Aorta (tissue), 5 donors: ENCODE results near the gene SPINK4. TPM values are rescaled to one million over a fixed set of nuclear protein-coding genes. Genes with fewer than 3 reads are reported as not detected.

Source experiments
- ATAC-seq: fragments of 200-7000 bp; cut with Tn5 transposase; one replicate; pipeline ENCODE4 v1.9.1; 2022; ENCODE audit warnings: moderate library complexity; ENCODE audit not compliant: low FRiP score
- DNase-seq, 2 donors: peaks; one replicate each; pipeline ENCODE4 v3.0.0-alpha.2; 2020
- H3K27ac ChIP-seq, 2 donors: one replicate each; pipeline ENCODE4 v1.5.1; 2013; ENCODE audit warnings: low read length in 2 of 2, mild to moderate bottlenecking in 2 of 2, moderate library complexity in 2 of 2, control low read depth in 1 of 2, inconsistent platforms in 1 of 2, low read depth in 1 of 2
- H3K27me3 ChIP-seq, 2 donors: one replicate each; pipeline ENCODE4 v1.6.1; 2013; ENCODE audit warnings: control low read depth in 1 of 2, low read length in 1 of 2, mild to moderate bottlenecking in 1 of 2, moderate library complexity in 1 of 2; ENCODE audit not compliant: insufficient read depth in 2 of 2, control insufficient read depth in 1 of 2
- H3K36me3 ChIP-seq, 2 donors: one replicate each; pipeline ENCODE4 v1.6.1; 2013; ENCODE audit warnings: control low read depth in 1 of 2, low read length in 1 of 2, mild to moderate bottlenecking in 1 of 2; ENCODE audit not compliant: insufficient read depth in 2 of 2, control insufficient read depth in 1 of 2
- H3K4me1 ChIP-seq, 2 donors: one replicate each; pipeline ENCODE4 v1.6.1; 2013; ENCODE audit warnings: low read length in 2 of 2, control low read depth in 1 of 2, mild to moderate bottlenecking in 1 of 2, moderate library complexity in 1 of 2; ENCODE audit not compliant: insufficient read depth in 2 of 2, control insufficient read depth in 1 of 2
- H3K4me3 ChIP-seq, 2 donors: one replicate each; pipeline ENCODE4 v1.5.1; 2013; ENCODE audit warnings: low read length in 2 of 2, control low read depth in 1 of 2, mild to moderate bottlenecking in 1 of 2
- H3K9me3 ChIP-seq: one replicate; pipeline ENCODE4 v1.6.1; 2013; ENCODE audit warnings: mild to moderate bottlenecking, low read length; ENCODE audit not compliant: control insufficient read depth
- WGBS, 2 donors: extraction: QIAGEN DNeasy Blood & Tissue Kit; methylation state at CpG; one replicate each; pipeline ENCODE4 v1.1.7; 2013; 5-methylcytosine and 5-hydroxymethylcytosine counted together
- intact Hi-C, 2 donors: fragments of 100-400 bp; cut with DNase I; formaldehyde crosslinking; loops; one replicate each; pipeline versions ENCODE4 v1.14.2 to v1.15.0; 2022
- polyA plus RNA-seq, 2 donors: library from polyadenylated mRNA; stranded (reverse); fragments of 200-250 nt; gene quantifications; one replicate each; pipeline ENCODE4 v1.2.3, GENCODE V29; 2013
- total RNA-seq, 2 donors: library from RNA; stranded (reverse); fragmentation: NEBNext Ultra II Directional; extraction: Animal tissue kit (Norgen Biotek cat#: 25700); gene quantifications; one replicate each; pipeline ENCODE4 v1.2.1, GENCODE V29; 2021
- donor health status: healthy with polysubstance abuse.
- donor health status: Bipolar disorder and iron deficiency.
- donor health status: DM: no; HTN: no; CAD: no.
- donor health status: DM: no; HTN: no; CAD: no.
- donor health status: DM: yes; HTN: yes; CAD: no.

The SPINK4 gene
- total and polyA plus RNA-seq, 4 donors = 129 TPM; not detected in 3

DNA sequence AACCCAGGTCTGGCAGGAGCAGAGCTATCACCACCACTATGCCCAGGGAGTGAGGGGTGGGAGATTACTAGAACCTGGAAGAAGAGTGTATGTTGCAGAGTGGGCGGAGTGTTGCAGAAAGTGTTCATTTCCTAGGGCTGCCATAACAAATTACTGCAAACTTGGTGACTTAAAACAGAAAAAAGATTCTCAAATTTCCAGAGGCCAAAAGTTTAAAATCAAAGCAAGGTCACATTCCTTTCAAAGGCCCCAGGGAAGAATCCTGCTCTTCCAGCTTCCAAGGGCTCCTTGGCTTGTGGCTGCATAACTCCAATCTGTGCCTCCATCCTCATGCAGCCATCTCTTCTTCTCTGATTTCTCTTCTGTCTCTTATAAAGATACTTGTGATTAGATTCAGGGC, 30.6 kb upstream of the SPINK4 start:
- no peak overlapping the region for H3K27ac ChIP-seq
- H3K4me1 ChIP-seq = no peaks in the 10 kb centered on the region
- intact Hi-C loops = no loop called here
- ATAC-seq (no peak), DNase-seq (no peak)
- no peaks in the 10 kb centered on the region for H3K9me3 ChIP-seq
- WGBS, 2 donors = 97 to 100% methylated on average over 1 of the region's 1 CpG
- no peak overlapping the region for H3K4me3 ChIP-seq
- H3K27me3 ChIP-seq = no peaks in the 10 kb centered on the region
- no peaks in the 10 kb centered on the region for H3K36me3 ChIP-seq

DNA sequence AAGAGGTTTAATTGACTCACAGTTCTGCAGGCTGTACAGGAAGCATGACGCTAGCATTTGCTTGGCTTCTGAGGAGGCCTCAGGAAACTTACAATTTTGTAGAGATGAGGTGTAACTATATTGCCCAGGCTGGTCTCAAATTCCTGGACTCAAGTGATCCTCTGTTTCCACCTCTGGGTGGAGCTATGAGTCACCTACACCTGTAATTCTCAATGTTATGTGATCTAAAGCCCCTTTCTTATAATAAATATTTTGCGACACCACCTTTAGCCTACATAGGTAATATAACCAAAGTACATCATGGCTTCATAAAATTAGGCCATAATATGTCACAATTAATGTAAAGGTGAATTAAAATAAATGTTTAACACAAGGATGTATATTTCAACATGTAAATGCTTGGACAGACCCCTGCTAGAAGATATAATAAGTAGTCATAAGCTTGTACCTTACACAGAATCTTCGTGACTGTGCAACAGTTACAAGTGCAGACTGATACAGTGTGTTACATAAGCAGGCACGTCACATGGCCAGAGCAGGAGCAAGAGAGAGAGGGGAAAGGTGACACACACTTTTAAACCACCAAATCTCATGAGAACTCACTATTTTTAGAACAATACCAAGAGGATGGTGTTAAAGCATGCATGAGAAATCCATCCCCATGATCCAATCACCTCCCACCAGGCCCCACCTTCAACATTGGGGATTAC, 29.8 kb upstream of the SPINK4 start:
- no peak for DNase-seq
- ATAC-seq = no peak

DNA sequence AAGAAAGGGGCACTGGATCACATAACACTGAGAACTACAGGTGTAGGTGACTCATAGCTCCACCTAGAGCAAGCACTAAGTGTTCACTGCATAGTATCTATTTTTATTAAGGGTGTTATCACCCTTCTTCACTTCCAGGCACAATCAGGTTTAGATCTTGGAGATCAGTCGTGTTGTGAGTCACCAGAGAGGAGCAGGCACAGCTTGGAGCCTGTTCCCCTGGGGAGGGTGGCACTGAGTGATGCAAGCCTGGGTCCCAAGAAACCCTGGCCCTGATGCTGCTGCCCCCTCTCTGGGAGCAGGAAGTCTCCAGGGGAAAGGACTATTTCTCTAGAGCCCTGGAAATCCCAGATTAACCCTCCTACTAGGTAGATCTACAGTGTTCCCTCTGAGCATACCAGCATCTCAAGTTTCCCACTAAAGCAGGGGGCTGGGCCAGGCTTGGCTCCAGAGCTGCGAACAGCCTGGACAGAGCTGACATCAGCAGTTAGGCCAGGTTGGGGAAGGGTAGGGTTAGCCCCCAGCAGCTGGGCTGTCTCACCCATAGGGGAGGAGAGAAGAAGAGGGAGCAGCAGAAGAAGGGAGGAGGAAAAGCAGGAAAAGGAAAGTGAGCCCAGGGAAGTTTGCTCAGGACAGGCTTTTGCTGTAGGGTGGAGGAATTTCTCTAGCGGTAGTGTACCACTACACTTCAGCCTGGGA, 28.1 kb upstream of the SPINK4 start:
- H3K4me3 ChIP-seq = no peak overlapping the region
- no peak overlapping the region for H3K27ac ChIP-seq
- 20 to 26% methylated on average over 3 of the region's 3 CpGs for WGBS, 2 donors
- H3K4me1 ChIP-seq = no peaks in the 10 kb centered on the region
- H3K27me3 ChIP-seq = no peaks in the 10 kb centered on the region
- DNase-seq = no peak
- H3K9me3 ChIP-seq = no peaks in the 10 kb centered on the region
- intact Hi-C loops = no loop called here
- no peaks in the 10 kb centered on the region for H3K36me3 ChIP-seq
- no peak for ATAC-seq

More for the DNA sequence above, 29.8 kb upstream of the SPINK4 start:
- 93 to 95% methylated on average over 4 of the region's 4 CpGs for WGBS, 2 donors
- Histone ChIP-seq H3K27ac (no peak overlapping the region), H3K9me3 (no peaks in the 10 kb centered on the region), H3K27me3 (no peaks in the 10 kb centered on the region), H3K36me3 (no peaks in the 10 kb centered on the region), H3K4me1 (no peaks in the 10 kb centered on the region), H3K4me3 (no peak overlapping the region)
- intact Hi-C loops = no loop called here

DNA sequence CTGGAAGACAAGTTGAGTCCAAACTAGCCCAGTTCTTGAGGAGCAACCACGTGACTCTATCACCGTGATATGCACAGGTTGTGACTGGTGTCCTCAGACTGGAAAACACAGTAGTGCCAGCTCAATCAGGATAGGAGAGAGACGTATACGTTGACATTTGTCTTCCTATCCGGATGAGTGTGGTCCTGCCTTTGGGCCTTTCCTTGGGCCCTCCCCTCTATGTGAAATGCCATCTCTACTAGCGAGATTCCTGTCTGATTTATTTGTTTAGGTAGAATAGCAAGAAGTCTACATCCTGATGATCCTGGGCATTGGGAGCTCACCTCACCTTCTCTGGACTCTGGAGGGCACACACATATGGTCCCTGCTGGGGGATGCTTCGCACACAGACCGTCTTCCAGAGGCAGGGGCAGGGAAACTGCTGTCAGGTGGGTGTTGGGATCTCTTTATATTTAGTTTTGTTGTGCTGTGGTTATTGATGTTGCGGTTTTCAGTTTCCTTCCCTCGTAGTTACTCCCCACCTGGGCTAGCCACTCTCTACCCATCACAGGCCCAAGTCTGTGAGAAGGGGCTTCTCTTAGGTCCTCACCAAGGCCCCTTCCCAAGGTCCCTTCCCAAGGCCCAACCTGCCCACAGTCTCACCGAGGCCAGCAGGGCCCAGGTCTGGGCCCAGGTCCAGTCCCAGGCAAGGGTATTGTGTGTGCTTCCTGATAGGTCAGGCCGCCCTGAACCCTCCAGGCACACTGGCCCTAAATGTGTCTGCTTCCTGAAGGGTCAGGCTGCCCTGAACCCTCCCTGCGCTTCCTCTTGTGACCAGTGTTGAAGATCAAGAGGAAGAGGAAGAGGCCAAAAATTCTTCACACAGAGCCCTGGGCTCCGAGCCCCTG, 19.0 kb upstream of the SPINK4 start:
- WGBS, 2 donors = 88 to 89% methylated on average over 14 of the region's 14 CpGs
- ATAC-seq = peak; percentile 52
- Histone ChIP-seq H3K4me3 (no peak overlapping the region), H3K36me3 (no peaks in the 10 kb centered on the region), H3K27me3 (no peaks in the 10 kb centered on the region), H3K27ac (no peak overlapping the region), H3K9me3 (no peaks in the 10 kb centered on the region), H3K4me1 (no peaks in the 10 kb centered on the region)
- intact Hi-C loops = no loop called here
- DNase-seq = peak in 1 of 2 donors; percentile 60

DNA sequence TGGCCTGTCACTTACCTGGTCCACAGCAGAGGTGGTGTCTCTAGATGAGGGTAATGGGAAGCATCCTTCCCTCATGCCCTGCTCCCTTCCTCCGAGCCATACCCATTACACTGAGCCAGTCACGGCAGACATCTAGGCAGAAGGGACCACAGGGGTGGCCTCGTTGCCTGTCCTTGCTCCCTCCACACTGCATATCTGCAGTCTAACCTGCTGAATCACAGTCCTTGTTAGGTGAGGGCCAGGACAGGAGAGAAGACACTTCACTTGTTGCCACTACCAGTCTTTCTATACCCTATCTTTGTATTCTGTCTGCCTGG, 18.4 kb upstream of the SPINK4 start:
- Histone ChIP-seq H3K4me3 (no peak overlapping the region), H3K4me1 (no peaks in the 10 kb centered on the region), H3K36me3 (no peaks in the 10 kb centered on the region), H3K27ac (no peak overlapping the region), H3K27me3 (no peaks in the 10 kb centered on the region), H3K9me3 (no peaks in the 10 kb centered on the region)
- WGBS, 2 donors = 91 to 98% methylated on average over 3 of the region's 3 CpGs
- ATAC-seq = peak; percentile 34
- intact Hi-C loops = no loop called here
- no peak for DNase-seq

DNA sequence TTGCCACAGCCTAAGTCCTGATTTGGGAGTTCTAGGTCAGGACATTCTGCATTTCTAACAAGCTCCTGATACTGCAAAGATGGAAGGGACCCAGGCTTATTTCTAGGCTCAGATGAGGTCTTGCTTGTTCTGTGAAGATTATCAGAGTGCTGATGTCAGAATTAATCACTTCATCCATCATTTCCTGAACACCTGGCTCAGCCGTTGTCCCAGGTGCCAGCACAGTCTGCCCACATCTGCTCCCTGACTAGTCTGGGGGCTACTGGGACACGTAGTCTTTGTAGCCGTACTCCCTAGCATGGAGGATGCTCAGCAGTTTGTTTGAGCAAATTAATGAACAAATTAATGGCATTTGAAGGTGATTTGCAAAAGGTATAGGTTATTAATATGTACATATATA, 17.9 kb upstream of the SPINK4 start:
- no peaks in the 10 kb centered on the region for H3K27me3 ChIP-seq
- no peak for DNase-seq
- no peaks in the 10 kb centered on the region for H3K4me1 ChIP-seq
- whole genome bisulfite sequencing, 2 donors = 86 to 90% methylated on average over 3 of the region's 3 CpGs
- intact Hi-C loops = no loop called here
- H3K27ac ChIP-seq = no peak overlapping the region
- no peaks in the 10 kb centered on the region for H3K36me3 ChIP-seq
- no peaks in the 10 kb centered on the region for H3K9me3 ChIP-seq
- H3K4me3 ChIP-seq = no peak overlapping the region
- ATAC-seq = no peak

DNA sequence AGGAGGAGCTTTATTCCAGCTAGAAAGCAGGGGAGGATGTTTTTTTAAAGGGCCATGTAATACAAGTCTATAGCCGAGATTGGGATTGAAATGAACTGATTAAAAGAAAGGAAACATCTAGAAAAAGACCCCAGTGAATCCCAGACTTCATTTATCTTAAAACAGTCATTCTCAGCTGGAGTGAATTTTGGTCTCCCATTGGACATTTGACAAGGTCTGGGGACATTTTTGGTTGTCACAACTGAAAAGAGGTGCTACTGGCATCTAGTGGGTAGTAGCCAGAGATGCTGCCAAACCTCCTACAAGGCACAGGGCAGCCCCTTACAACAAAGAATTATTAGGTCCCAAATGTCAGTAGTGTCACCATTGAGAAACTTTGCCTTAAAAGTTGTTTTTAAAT, 16.3 kb upstream of the SPINK4 start:
- Histone ChIP-seq H3K9me3 (no peaks in the 10 kb centered on the region), H3K4me1 (no peaks in the 10 kb centered on the region), H3K36me3 (no peaks in the 10 kb centered on the region), H3K27me3 (no peaks in the 10 kb centered on the region), H3K27ac (no peak overlapping the region), H3K4me3 (no peak overlapping the region)
- WGBS, 2 donors = 60 to 80% methylated on average over 1 of the region's 1 CpG
- DNase-seq = no peak
- no peak for ATAC-seq
- intact Hi-C loops = loop anchor here in 1 of 2 donors (2.0 kb wide), 1 partner anchor 59 kb away; no protein-coding TSS in a partner anchor

DNA sequence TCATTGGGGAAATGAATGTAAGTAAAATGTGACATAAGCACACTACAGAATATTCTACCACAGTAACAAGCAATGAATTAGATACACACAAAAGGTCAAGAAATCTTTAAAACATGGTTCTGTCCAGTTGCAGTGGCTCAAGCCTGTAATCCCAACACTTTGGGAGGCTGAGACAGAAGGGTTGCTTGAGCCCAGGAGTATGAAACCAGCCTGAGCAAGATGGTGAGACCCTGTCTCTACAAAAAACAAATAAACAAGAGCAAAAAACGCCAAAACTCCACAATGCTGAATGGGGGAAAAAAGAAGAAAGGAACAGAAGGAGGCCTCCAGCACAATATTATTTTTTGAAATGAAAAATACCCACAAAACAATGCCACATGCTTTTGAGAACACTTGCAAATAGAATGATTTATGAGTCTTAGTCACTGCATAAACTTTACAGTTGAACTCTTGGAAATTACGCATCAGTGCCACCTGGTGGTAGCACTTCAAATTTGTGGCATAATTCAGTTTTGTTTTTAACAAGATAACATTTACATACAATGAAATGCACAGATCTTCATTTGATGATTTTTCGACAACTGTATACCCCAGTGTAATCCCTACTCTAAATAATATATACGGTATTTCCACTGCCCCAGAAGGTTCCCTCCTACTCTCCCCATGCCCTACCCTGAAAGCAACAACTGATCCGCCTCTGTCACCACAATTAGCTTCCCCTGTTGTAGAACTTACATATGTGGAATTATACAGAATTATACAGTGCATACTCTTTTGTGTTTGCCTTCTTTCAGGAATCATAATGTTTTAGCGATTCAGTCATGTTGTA, 14.4 kb upstream of the SPINK4 start:
- H3K9me3 ChIP-seq = no peaks in the 10 kb centered on the region
- WGBS, 2 donors = 18 to 20% methylated on average over 6 of the region's 6 CpGs
- no peaks in the 10 kb centered on the region for H3K4me1 ChIP-seq
- peak; percentile 72 for ATAC-seq
- H3K27me3 ChIP-seq = no peaks in the 10 kb centered on the region
- DNase-seq = no peak
- H3K36me3 ChIP-seq = no peaks in the 10 kb centered on the region
- H3K27ac ChIP-seq = no peak overlapping the region
- no peak overlapping the region for H3K4me3 ChIP-seq
- intact Hi-C loops = loop anchor here (1.0 to 2.0 kb wide), 2 partner anchors 61 to 144 kb away; no protein-coding TSS in a partner anchor
